ENCODE measurements around the gene COL23A1. TPM values are rescaled to one million over a fixed set of nuclear protein-coding genes. Genes with fewer than 3 reads are reported as not detected.
A peak's percentile ranks its signal among the peaks of the same experiment; 100 is the strongest.

COL23A1 gene
- polyA plus RNA-seq, 2 of the 4 experiments (the other 2 are of a cell fraction), result not detected

GRCh38 chr5:178271726-178272479 lies 318.3 kb downstream of the COL23A1 start:
- ChIA-PET CTCF (interaction anchor here (2.3 kb wide), 1 partner anchor 8 kb away, joined by 16 read pairs; no protein-coding TSS in a partner anchor), POLR2A (no interaction called here)
- Histone ChIP-seq H3K4me2 (no peak overlapping the region), H3K9me3 (peaks cover 15% of the 10 kb centered on the region; the same call in 2 of the 3 replicates), H3K4me3 (no peak overlapping the region), H3K4me1 (no peaks in the 10 kb centered on the region), H3K27ac (no peak overlapping the region)
- DNase-seq (ENCODE audit: low read depth in 1 of 2, low spot score in 1 of 2) (no peak), ATAC-seq (no peak; a peak in 3 of 6 replicates), FAIRE-seq (no peak)
- TF ChIP-seq RFX5 (IDR thresholded peaks at IDR 0.05), result no peak
- no peak for TF ChIP-seq CBX2 (IDR thresholded peaks at IDR 0.05; ENCODE audit: borderline replicate concordance, low read depth)
- no peak for TF ChIP-seq CHD2 (IDR thresholded peaks at IDR 0.05; ENCODE audit: low read length, partially characterized antibody)
- no peak for TF ChIP-seq JUNB (IDR thresholded peaks at IDR 0.05)
- WGBS (ENCODE audit: missing lambda C conversion rate), result 48% methylated on average over 20 of the region's 24 CpGs

- DNase-seq (ENCODE audit: low read depth in 1 of 2, low spot score in 1 of 2) (no peak), ATAC-seq (no peak), FAIRE-seq (no peak)
- Histone ChIP-seq H3K4me2 (no peak overlapping the region), H3K9me3 (peaks cover 10% of the 10 kb centered on the region; the same call in 2 of the 3 replicates), H3K4me1 (no peaks in the 10 kb centered on the region), H3K4me3 (no peak overlapping the region), H3K27ac (no peak overlapping the region)
- WGBS (ENCODE audit: missing lambda C conversion rate), result 47% methylated on average over 4 of the region's 4 CpGs
- ChIA-PET POLR2A (interaction anchor here (0.6 kb wide), 1 partner anchor 1156 kb away, joined by 3 read pairs; no protein-coding TSS in a partner anchor), CTCF (interaction anchor here (2.3 kb wide), 1 partner anchor 9 kb away, joined by 16 read pairs; no protein-coding TSS in a partner anchor)
- TF ChIP-seq ZFP36 (IDR thresholded peaks at IDR 0.05; ENCODE audit: borderline replicate concordance, partially characterized antibody), result peak; percentile 61
- TF ChIP-seq SREBF2 (IDR thresholded peaks at IDR 0.05), result no peak
- TF ChIP-seq FOXS1 (CRISPR knock-in tag; IDR thresholded peaks at IDR 0.05), result no peak
- no peak for TF ChIP-seq KDM5A (IDR thresholded peaks at IDR 0.05)
- no peak for TF ChIP-seq RAD21 (conservative IDR thresholded peaks at IDR 0.05 in 1 of 2, IDR thresholded peaks at IDR 0.05 in 1 of 2)
- no peak for TF ChIP-seq NR3C1 (IDR thresholded peaks at IDR 0.05)
Observed at GRCh38 chr5:178271231-178271630, 319.0 kb downstream of the COL23A1 start.

GRCh38 chr5:178269499-178269898 lies 320.7 kb downstream of the COL23A1 start:
- no peak for FAIRE-seq
- ChIA-PET CTCF (no interaction called here), POLR2A (interaction anchor here (0.9 kb wide), 1 partner anchor 10 kb away, joined by 5 read pairs; no protein-coding TSS in a partner anchor)
- no peak for DNase-seq (ENCODE audit: low read depth in 1 of 2, low spot score in 1 of 2)
- WGBS (ENCODE audit: missing lambda C conversion rate), result 0% methylated on average over 1 of the region's 1 CpG
- Histone ChIP-seq H3K4me1 (no peaks in the 10 kb centered on the region), H3K9me3 (no peaks in the 10 kb centered on the region), H3K4me2 (no peak overlapping the region), H3K4me3 (no peak overlapping the region), H3K27ac (no peak overlapping the region)
- TF ChIP-seq ZC3H11A (IDR thresholded peaks at IDR 0.05), result no peak
- ATAC-seq, result no peak

DNA sequence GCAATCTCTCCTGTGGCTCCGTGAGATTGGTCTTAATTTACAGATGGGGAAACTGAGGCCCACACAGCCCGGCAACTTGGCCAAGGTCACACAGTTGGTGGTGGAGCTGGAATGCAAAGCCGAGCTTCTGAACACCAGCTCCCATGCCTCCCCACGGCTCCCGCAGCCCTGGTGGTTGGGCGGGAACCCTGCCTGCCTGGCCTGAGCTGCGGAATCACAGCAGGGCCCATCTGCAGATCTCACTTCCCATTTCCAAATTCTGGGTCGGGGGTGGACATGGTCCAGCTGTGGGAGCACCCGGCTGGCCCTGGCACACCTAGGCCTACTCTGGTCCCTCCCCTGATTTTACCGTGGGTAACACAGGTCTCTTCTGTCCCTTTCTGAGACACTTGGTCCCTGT lies 322.3 kb downstream of the COL23A1 start:
- Histone ChIP-seq H3K4me1 (no peaks in the 10 kb centered on the region), H3K9me3 (no peaks in the 10 kb centered on the region), H3K4me3 (no peak overlapping the region), H3K4me2 (no peak overlapping the region), H3K27ac (no peak overlapping the region)
- ATAC-seq, result no peak
- WGBS (ENCODE audit: missing lambda C conversion rate), result 39% methylated on average over 7 of the region's 10 CpGs
- ChIA-PET CTCF (no interaction called here), POLR2A (no interaction called here)
- TF ChIP-seq HMGXB4 (CRISPR knock-in tag; IDR thresholded peaks at IDR 0.05; ENCODE audit: borderline replicate concordance) (no peak), TFCP2L1 (CRISPR knock-in tag; IDR thresholded peaks at IDR 0.05) (no peak), ZFP36 (IDR thresholded peaks at IDR 0.05; ENCODE audit: borderline replicate concordance, partially characterized antibody) (no peak), NR3C1 (IDR thresholded peaks at IDR 0.05) (no peak), HDAC2 (IDR thresholded peaks at IDR 0.05) (no peak), PHF8 (IDR thresholded peaks at IDR 0.05; ENCODE audit: borderline replicate concordance, low read depth) (no peak), CBX8 (IDR thresholded peaks at IDR 0.05) (no peak), CTCF (IDR thresholded peaks at IDR 0.05) (no peak), FOSL2 (IDR thresholded peaks at IDR 0.05) (no peak), FOSL2 (CRISPR knock-in tag; IDR thresholded peaks at IDR 0.05) (no peak), BHLHE40 (IDR thresholded peaks at IDR 0.05; ENCODE audit: low read depth, low read length) (no peak), ZC3H11A (IDR thresholded peaks at IDR 0.05) (no peak)
- TF ChIP-seq, protein P1, sequence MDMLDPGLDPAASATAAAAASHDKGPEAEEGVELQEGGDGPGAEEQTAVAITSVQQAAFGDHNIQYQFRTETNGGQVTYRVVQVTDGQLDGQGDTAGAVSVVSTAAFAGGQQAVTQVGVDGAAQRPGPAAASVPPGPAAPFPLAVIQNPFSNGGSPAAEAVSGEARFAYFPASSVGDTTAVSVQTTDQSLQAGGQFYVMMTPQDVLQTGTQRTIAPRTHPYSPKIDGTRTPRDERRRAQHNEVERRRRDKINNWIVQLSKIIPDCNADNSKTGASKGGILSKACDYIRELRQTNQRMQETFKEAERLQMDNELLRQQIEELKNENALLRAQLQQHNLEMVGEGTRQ (IDR thresholded peaks at IDR 0.05), result no peak
- TF ChIP-seq, protein P2, sequence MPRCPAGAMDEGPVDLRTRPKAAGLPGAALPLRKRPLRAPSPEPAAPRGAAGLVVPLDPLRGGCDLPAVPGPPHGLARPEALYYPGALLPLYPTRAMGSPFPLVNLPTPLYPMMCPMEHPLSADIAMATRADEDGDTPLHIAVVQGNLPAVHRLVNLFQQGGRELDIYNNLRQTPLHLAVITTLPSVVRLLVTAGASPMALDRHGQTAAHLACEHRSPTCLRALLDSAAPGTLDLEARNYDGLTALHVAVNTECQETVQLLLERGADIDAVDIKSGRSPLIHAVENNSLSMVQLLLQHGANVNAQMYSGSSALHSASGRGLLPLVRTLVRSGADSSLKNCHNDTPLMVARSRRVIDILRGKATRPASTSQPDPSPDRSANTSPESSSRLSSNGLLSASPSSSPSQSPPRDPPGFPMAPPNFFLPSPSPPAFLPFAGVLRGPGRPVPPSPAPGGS (IDR thresholded peaks at IDR 0.05), result no peak
- no peak for DNase-seq (ENCODE audit: low read depth in 1 of 2, low spot score in 1 of 2)
- no peak for FAIRE-seq

Measured in A549 (cell line).